IMR-90 (cell line): ENCODE data around the gene COL18A1.

Experiments
- BHLHE40 ChIP-seq: fragments of 150-350 bp; IDR thresholded peaks from 2 replicates; pipeline ENCODE4 v1.6.1; 2016; ENCODE audit warnings: mild to moderate bottlenecking, low read depth, low read length
- CTCF ChIP-seq: conservative IDR thresholded peaks from 2 replicates; pipeline ENCODE4 v1.5.1; 2012; ENCODE audit warnings: mild to moderate bottlenecking, low read depth, low read length, improper control_type of control experiment
- NFE2L2 ChIP-seq: fragments of 150-350 bp; IDR thresholded peaks from 2 replicates; pipeline ENCODE4 v1.6.1; 2016; ENCODE audit warnings: low read depth, mild to moderate bottlenecking, low read length
- POLR2A ChIP-seq: IDR thresholded peaks from 2 replicates; pipeline ENCODE4 v1.6.1; 2012; ENCODE audit warnings: mild to moderate bottlenecking, low read depth, low read length
- RAD21 ChIP-seq: IDR thresholded peaks from 2 replicates; pipeline ENCODE4 v1.6.1; 2012; ENCODE audit warnings: low read length, improper control_type of control experiment
- RCOR1 ChIP-seq: IDR thresholded peaks from 2 replicates; pipeline ENCODE4 v1.6.1; 2012; ENCODE audit warnings: mild to moderate bottlenecking, low read length, improper control_type of control experiment; ENCODE audit not compliant: insufficient replicate concordance

GRCh38 chr21:45554477-45555175 is 149.7 kb downstream of the COL18A1 start:
- TF ChIP-seq CTCF (peak; percentile 78), RCOR1 (no peak), RAD21 (peak; percentile 60), BHLHE40 (no peak), POLR2A (peak; percentile 32; the same call in 1 of the 2 replicates), NFE2L2 (no peak)
